NT2/D1 (cell line): ENCODE data around the gene ANKRD13D.

ENCODE experiments used
- YY1 ChIP-seq: IDR thresholded peaks from 2 replicates; pipeline ENCODE4 v1.6.1; 2011; ENCODE audit not compliant: insufficient read length, insufficient read depth
- ZNF274 ChIP-seq: IDR thresholded peaks from 2 replicates; pipeline ENCODE4 v1.6.1; 2011; ENCODE audit warnings: mild to moderate bottlenecking, low read depth, low read length

DNA sequence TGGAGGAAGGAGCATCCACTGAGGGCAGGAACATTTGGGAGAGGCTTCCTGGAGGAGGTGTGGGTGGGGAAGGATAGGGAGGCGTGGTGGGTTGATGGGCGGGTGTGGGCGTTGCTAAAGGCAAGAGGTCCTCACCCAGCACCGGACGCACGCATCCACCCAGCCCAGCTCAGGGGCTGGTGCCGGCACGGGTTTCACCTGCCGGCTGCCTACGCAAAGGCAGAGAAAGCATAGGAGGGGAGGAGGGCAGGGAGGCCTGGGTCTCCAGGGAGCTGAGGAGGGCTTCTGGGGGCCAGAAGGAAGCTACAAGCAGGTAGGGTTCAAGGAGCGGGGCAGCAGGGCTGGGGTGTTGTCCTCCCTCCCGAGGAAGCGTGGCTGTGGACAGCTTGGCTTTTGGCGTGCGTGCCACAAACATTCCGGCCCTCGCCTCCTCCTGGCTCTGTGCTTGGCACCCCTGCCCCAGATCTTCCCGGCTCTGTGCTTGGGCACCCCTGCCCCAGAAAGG is 22.0 kb downstream of the ANKRD13D start:
- TF ChIP-seq YY1 = no peak
- TF ChIP-seq ZNF274 = no peak
